HG03558 (cell line): ENCODE data around the gene SUN2.

Experiments used
- ATAC-seq: cut with Tn5 transposase; IDR thresholded peaks from one replicate; pipeline ENCODE4 v1.9.1; 2021; ENCODE audit warnings: moderate number of reproducible peaks; ENCODE audit not compliant: unreplicated experiment; ENCODE audit errors: extremely low read depth

SUN2 gene

GRCh38 chr22:38718414-38718813 lies 37.4 kb downstream of the SUN2 start:
- ATAC-seq: no peak

GRCh38 chr22:38717244-38717643 lies 38.6 kb downstream of the SUN2 start:
- ATAC-seq: no peak

DNA sequence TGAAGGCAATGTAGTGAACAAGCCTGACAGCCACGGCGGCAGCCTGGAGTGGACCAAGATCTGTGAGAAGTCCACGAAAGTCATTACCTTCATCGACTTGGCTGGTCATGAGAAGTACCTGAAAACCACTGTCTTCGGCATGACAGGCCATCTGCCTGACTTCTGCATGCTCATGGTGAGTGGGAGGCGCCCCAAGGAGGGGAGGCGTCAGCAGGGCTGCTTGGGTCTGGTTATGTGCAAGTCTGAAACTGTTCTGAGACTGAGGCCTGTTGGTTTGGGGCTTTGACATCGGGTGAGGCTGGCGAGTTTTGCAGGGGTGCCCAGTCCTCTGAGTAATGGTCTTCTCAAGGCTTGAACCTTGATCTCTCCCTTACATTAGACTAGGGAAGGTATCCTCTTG lies 39.0 kb downstream of the SUN2 start:
- ATAC-seq: no peak

DNA sequence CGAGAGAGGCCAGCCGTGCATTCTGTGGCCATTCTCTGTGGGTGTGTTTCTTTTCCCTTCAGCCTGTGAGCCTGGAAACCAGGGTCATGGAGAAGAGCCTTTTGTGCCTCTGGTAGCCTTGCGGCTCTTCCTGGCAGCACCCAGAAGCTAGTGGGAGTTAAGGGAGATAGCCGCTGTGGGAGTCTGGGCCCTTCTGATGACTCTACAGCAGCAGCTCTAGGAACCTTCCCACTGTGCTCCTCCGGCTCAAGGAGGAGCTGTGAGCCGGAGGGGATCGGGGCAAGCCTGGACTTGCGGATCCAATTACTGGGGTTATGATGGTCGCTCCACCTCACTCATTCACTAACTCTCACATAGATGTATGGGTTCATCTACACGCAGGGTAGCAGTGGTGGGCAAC lies 39.5 kb downstream of the SUN2 start:
- no peak for ATAC-seq

DNA sequence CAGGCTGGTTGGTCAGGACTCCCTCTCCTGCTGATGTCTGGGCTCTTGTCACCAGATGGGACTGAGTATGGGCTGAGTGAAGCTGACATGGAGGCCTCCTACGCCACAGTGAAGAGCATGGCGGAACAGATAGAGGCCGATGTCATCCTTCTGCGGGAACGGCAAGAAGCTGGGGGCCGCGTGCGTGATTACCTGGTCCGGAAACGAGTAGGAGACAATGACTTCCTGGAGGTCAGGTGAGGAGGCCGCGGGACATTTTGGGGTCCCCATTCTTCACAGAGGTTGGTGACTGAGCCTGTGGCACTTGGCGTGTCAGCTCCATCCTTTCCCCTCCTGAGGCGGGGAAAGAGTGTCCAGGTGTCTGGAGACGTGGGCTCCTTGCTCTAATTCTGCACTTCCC lies 39.9 kb downstream of the SUN2 start:
- ATAC-seq: no peak

DNA sequence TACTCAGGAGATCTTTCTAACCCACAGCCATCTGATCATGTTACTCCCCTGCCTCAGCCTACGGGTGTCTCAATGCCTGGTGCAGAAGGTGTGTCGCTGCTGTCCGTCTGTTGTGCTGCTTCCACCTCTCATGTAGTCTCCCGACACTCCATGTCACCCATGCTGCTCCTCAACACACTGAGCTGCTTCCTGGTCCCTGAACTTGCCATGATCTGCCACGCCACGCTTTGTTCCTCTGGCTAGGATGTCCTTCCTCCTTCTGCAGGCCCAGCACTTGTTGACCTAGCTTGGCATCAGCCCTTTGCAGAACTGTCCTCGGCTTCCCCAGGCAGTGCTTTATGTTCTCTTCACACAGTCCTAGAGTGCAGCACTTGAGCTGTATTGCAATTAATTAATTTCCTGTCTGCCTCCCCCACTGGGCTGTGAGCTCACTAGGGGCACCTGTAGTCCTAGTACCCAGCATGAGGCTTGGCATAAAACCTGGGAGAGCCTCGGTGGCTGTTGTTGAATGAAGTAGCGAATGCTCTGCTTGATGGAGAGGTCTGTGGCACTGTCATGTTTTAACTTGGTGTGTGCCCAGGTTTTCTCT lies 40.5 kb downstream of the SUN2 start:
- no peak for ATAC-seq

DNA sequence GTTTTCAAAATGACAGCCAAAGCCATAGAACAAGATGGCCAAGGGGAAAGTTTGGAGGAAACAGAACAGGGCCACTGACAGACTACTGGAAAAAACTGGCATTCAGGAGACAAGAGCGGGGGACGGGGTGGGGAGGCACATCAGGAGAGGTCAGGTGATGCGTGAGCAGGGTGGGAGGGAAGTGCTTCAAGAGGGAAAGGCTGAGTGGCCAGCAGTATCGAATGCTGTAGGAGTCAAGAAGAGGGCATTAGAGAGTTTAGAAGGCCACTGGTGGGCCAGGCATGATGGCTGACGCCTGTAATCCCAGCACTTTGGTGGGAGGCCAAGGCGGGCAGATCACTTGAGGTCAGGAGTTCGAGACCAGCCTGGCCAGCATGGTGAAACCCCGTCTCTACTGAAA lies 41.9 kb downstream of the SUN2 start:
- no peak for ATAC-seq

DNA sequence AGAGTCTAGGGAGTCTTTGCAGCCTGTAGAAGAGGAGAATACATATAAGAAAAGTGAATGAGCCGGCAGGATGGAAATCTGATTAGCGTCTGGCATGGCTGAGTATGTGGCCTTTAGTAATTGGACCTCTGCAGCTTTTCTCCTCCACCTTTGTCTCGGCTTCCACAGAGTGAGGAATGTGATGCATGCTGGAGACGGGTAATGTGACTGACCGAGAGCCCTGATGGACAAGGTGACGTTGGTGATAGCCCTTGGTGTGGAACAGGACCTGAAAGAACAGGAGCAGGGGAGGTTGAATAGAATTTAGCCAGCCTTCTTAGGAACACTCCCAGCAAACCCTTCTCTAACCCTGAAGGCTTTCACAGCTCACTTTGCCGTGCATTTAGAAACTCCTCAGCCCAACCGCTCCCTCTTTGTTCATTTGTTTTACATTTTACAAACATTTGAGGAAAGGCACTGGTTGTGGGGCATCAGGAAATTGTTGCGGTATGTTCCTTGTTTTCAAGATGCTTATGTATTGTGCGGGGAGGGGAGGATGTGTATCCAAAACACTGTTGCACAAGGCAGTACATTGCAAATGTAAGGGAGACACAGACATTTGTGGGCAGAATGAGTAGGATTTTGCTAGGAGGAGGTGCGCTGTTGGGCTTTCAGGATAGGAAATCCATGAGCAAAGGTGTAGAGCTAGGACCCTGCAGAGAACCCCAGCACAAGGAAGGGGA lies 43.2 kb downstream of the SUN2 start:
- no peak for ATAC-seq

GRCh38 chr22:38710866-38711265 lies 44.9 kb downstream of the SUN2 start:
- ATAC-seq: no peak

- no peak for ATAC-seq
Measured at GRCh38 chr22:38710351-38710750, 45.4 kb downstream of the SUN2 start.

GRCh38 chr22:38709306-38709705 lies 46.5 kb downstream of the SUN2 start:
- no peak for ATAC-seq

- no peak for ATAC-seq
Measured at GRCh38 chr22:38707984-38708383, 47.8 kb downstream of the SUN2 start.

DNA sequence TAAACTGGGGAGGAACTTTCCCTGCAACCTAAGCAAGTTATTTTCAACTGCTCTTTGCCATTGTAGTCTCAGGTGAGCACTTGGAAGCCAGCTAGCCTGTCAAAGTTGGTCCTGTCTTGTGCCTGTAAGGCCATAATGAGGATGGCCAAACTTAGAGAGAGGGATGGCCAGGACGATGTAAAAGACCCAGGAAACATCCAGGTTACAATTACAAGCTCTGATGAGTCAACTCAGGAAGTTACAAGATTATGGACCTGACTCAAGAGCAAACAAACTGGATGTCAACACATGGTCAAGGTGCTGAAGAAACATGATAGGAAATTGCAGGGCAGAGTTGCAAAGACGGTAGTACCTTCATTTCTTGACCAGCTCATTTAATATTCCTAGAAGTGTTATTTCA lies 48.5 kb downstream of the SUN2 start:
- ATAC-seq: no peak

- no peak for ATAC-seq
Measured at GRCh38 chr22:38706901-38707195, 49.0 kb downstream of the SUN2 start.

GRCh38 chr22:38706101-38706900 lies 49.5 kb downstream of the SUN2 start:
- ATAC-seq: no peak

GRCh38 chr22:38705235-38706100 lies 50.3 kb downstream of the SUN2 start, which contains the start of gene GTPBP1:
Gene GTPBP1, plus strand, starts transcription at chr22:38705944. Its CDS starts 12 bp downstream, at chr22:38705956.
- ATAC-seq: peak; percentile 51

- no peak for ATAC-seq
Measured at GRCh38 chr22:38704654-38705234, 51.1 kb downstream of the SUN2 start.

DNA sequence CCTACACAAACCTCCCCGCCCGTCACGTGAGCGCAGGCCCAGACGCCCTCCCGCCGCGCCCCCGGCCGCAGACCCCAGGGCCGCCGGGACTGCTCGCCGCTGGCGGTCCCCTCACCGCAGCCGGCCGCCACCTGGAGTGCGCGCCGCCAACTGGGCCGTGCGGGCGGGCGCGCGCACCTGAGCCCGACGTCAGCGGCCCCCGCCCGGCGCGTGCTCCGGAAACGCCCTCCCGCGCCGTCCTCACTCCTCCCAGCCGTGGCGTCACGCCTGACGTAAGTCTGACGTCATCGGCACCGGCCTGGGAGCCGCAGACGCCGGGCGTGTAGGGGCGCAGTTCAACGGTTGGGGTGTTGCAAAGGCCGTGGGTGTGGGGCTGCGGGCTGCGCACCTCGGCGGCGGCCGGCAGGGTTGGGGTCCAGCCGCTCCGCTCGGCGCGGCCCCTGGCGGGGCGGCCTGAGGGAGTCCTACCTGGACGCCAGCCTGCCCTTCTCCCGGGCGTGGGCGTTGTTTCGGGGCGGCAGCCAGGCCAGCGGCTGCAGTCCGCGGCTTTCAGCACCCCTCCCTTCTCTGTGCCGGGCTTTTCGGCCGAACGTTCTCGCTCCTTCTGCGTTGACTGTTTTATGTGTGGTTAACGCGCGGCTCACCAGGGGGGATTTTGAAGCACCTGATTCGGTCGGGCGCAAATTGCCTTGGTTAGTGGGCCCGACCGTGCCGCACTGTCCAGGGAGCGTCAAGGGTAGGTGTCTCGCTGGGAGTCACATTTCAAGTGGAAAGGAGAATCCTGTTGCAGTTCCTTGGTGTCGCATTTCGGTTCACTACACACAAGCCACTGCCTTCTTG lies 54.8 kb downstream of the SUN2 start, which contains the start of gene JOSD1:
JOSD1 (minus strand) TSS at position 155 of the 840 bp plus-strand sequence. CDS start 956 bp downstream, outside the sequence.
- ATAC-seq: no peak

DNA sequence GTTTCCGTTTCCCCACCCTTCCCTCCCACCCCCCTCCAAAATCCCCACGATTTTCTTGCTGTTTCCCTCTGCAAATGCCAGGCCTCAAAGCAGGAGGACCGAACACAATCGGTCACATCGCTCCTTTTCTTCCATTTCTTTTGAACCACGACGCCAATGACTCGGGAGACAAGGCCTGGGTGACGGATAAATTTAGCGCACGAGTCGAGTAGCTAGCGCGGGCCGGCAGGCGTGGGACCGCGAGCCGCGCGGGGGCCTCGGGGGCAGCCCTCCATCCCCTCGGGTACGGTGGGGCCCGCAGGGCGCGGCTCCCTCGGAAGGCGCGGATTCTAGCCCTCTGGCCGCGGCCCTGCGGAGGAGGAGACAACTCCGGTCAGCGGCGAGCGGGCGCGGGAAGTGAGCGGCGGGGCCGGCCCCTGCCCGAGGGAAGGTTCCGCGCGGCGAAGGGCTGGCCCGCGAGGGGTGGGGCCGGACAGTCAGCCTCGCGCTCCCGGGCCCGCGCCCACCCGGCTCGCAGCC lies 55.5 kb downstream of the SUN2 start:
- ATAC-seq: no peak
